Loucy (cell line): ENCODE results near the gene PKD2L1.

ENCODE experiments used
- H2AFZ ChIP-seq: fragments of 200-600 bp; sonication (generic); 2 replicates; pipeline ENCODE4 v1.6.0; 2016; ENCODE audit warnings: antibody characterized with exemption, mild to moderate bottlenecking, low read length, moderate library complexity
- H3F3A ChIP-seq: fragments of 200-600 bp; 2 replicates; pipeline ENCODE4 v1.6.0; 2016; ENCODE audit warnings: antibody characterized with exemption, low read depth, mild to moderate bottlenecking
- H3K27me3 ChIP-seq: fragments of 200-600 bp; sonication (generic); 2 replicates; pipeline ENCODE4 v1.6.1; 2014; ENCODE audit warnings: low read length, mild to moderate bottlenecking; ENCODE audit not compliant: insufficient read depth, poor library complexity, severe bottlenecking
- H3K36me3 ChIP-seq: fragments of 200-600 bp; sonication (generic); 2 replicates; pipeline ENCODE4 v1.6.1; 2016; ENCODE audit warnings: low read length; ENCODE audit not compliant: insufficient read depth
- H3K4me1 ChIP-seq: fragments of 200-600 bp; sonication (generic); 2 replicates; pipeline ENCODE4 v1.5.1; 2014; ENCODE audit warnings: low read length, mild to moderate bottlenecking; ENCODE audit not compliant: insufficient read depth, poor library complexity, severe bottlenecking
- H3K4me2 ChIP-seq: fragments of 200-600 bp; sonication (generic); 2 replicates; pipeline ENCODE4 v1.6.0; 2014; ENCODE audit warnings: antibody characterized with exemption, low read length, low read depth, mild to moderate bottlenecking; ENCODE audit not compliant: poor library complexity, severe bottlenecking
- H3K4me3 ChIP-seq: fragments of 200-600 bp; sonication (generic); 2 replicates; pipeline ENCODE4 v1.5.1; 2014; ENCODE audit warnings: low read length, mild to moderate bottlenecking, mixed read lengths; ENCODE audit not compliant: poor library complexity, severe bottlenecking
- H3K79me2 ChIP-seq: fragments of 200-600 bp; sonication (generic); 2 replicates; pipeline ENCODE4 v1.6.1; 2014; ENCODE audit warnings: low read length; ENCODE audit not compliant: insufficient read depth
- H3K9ac ChIP-seq: fragments of 200-600 bp; sonication (generic); 2 replicates; pipeline ENCODE4 v1.6.0; 2014; ENCODE audit warnings: mild to moderate bottlenecking, low read depth, low read length, moderate library complexity; ENCODE audit not compliant: poor library complexity, severe bottlenecking
- H3K9me2 ChIP-seq: fragments of 200-600 bp; sonication (generic); replicated peaks from 2 replicates; pipeline ENCODE4 v1.6.1; 2016; ENCODE audit warnings: low read depth, low read length, mixed read lengths
- H3K9me3 ChIP-seq: fragments of 200-600 bp; sonication (generic); 2 replicates; pipeline ENCODE4 v1.6.1; 2014; ENCODE audit warnings: mild to moderate bottlenecking, antibody characterized with exemption, low read length, low read depth; ENCODE audit not compliant: insufficient read depth
- H4K20me1 ChIP-seq: fragments of 200-600 bp; sonication (generic); 2 replicates; pipeline ENCODE4 v1.6.0; 2014; ENCODE audit warnings: antibody characterized with exemption, low read length, mild to moderate bottlenecking; ENCODE audit not compliant: insufficient read depth, poor library complexity, severe bottlenecking
- EZH2phosphoT487 ChIP-seq: fragments of 200-600 bp; IDR thresholded peaks from 2 replicates; pipeline ENCODE4 v1.6.1; 2018; ENCODE audit warnings: antibody characterized with exemption, mild to moderate bottlenecking, moderate library complexity, borderline replicate concordance
- TF ChIP-seq, protein P1 (sequence below): fragments of 200-600 bp; sonication (generic); conservative IDR thresholded peaks from 2 replicates; pipeline ENCODE4 v1.5.1; 2014; ENCODE audit warnings: mild to moderate bottlenecking, antibody characterized with exemption, low read length

Gene PKD2L1

DNA sequence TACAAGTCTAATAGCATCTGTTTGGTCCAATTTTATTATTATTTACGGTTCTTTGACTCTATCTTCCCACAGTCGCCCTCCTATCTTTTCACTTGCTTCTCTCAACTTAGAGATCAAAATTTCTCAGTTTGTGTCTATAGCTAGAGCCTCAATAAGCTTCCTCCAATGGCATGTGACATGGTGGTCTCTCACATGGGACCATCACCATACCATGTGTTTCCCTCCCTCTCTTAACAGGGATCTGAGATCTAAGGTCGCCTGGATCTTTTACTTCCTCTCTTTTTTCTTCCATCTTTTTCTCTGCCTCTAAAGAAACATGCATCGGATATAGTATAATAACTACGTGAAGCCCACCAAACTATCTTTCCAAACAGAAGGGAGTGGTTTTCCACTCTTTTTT is 1.8 kb downstream of the PKD2L1 start:
- TF ChIP-seq, protein P1, sequence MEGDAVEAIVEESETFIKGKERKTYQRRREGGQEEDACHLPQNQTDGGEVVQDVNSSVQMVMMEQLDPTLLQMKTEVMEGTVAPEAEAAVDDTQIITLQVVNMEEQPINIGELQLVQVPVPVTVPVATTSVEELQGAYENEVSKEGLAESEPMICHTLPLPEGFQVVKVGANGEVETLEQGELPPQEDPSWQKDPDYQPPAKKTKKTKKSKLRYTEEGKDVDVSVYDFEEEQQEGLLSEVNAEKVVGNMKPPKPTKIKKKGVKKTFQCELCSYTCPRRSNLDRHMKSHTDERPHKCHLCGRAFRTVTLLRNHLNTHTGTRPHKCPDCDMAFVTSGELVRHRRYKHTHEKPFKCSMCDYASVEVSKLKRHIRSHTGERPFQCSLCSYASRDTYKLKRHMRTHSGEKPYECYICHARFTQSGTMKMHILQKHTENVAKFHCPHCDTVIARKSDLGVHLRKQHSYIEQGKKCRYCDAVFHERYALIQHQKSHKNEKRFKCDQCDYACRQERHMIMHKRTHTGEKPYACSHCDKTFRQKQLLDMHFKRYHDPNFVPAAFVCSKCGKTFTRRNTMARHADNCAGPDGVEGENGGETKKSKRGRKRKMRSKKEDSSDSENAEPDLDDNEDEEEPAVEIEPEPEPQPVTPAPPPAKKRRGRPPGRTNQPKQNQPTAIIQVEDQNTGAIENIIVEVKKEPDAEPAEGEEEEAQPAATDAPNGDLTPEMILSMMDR: no peak
- TF ChIP-seq EZH2phosphoT487: no peak
- no peaks in the 10 kb centered on the region for H3K9me3 ChIP-seq
- H2AFZ ChIP-seq: no peak overlapping the region
- no peaks in the 10 kb centered on the region for H3K79me2 ChIP-seq
- H3K36me3 ChIP-seq: no peaks in the 10 kb centered on the region
- H3F3A ChIP-seq: no peaks in the 10 kb centered on the region
- H3K27me3 ChIP-seq: no peaks in the 10 kb centered on the region
- H4K20me1 ChIP-seq: no peaks in the 10 kb centered on the region
- H3K9me2 ChIP-seq: no peaks in the 10 kb centered on the region
- H3K9ac ChIP-seq: no peak overlapping the region
- no peak overlapping the region for H3K4me3 ChIP-seq
- H3K4me1 ChIP-seq: peaks cover 17% of the 10 kb centered on the region
- no peak overlapping the region for H3K4me2 ChIP-seq

DNA sequence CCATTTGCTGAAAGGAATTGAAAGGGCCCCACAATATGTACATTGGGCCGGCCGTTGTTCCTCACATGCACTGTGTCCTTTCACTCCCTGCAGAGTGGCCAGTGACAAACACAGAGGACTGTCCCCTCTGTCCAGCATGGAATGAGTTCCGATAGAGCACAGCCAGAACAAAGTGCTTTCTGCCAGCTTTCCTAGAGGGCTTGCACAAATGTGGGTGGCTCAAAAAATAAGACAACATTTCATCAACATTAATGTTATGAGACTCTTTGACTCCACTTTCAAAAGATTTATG is 2.4 kb downstream of the PKD2L1 start:
- no peaks in the 10 kb centered on the region for H3K27me3 ChIP-seq
- H3K4me2 ChIP-seq: no peak overlapping the region
- TF ChIP-seq, protein P1: no peak
- TF ChIP-seq EZH2phosphoT487: no peak
- no peaks in the 10 kb centered on the region for H3K79me2 ChIP-seq
- H3K36me3 ChIP-seq: no peaks in the 10 kb centered on the region
- no peaks in the 10 kb centered on the region for H3K9me2 ChIP-seq
- H2AFZ ChIP-seq: no peak overlapping the region
- H3F3A ChIP-seq: no peaks in the 10 kb centered on the region
- no peak overlapping the region for H3K4me3 ChIP-seq
- no peak overlapping the region for H3K9ac ChIP-seq
- no peaks in the 10 kb centered on the region for H4K20me1 ChIP-seq
- peaks cover 17% of the 10 kb centered on the region for H3K4me1 ChIP-seq
- H3K9me3 ChIP-seq: no peaks in the 10 kb centered on the region

DNA sequence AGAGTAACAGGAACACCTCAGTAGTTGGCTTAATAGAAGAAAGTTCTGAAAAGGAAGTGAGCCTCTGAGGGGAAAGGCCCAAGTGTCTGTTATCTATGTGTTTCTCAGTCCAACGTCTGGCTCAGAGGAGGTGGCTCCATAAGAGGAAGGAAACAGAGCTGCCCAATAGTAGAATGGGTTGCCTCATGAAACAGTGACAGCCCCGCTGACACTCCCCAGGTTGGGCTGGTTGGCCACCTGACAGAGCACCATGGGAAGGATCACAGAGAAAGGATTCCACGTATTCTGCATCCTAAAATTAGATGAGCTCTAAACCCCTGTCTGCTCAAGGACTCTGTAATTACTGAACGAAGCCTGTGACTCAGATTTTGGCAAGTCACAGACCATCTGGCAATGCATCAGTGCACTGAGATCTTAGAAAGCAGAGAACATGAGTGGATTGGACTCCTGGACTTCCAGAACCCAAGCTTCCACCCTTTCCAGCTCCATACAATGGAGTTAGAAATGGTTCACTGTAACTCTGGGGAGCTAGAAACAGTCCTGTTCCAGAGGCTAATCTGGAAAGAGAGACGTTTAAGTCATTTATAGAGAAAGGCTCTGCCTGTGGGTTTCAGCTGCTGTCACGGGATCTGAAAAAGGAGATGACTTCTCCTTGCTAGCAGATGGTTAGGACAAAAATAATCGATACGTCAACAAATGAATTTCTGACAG is 2.9 kb downstream of the PKD2L1 start:
- H3K4me2 ChIP-seq: peak overlapping the region; percentile 60
- no peaks in the 10 kb centered on the region for H3F3A ChIP-seq
- H3K36me3 ChIP-seq: no peaks in the 10 kb centered on the region
- no peaks in the 10 kb centered on the region for H3K9me3 ChIP-seq
- H3K27me3 ChIP-seq: no peaks in the 10 kb centered on the region
- H2AFZ ChIP-seq: peak overlapping the region; percentile 79
- peak overlapping the region; percentile 51 for H3K9ac ChIP-seq
- H3K9me2 ChIP-seq: no peaks in the 10 kb centered on the region
- H3K4me3 ChIP-seq: peak overlapping the region; percentile 48
- peaks cover 17% of the 10 kb centered on the region for H3K4me1 ChIP-seq
- no peak for TF ChIP-seq EZH2phosphoT487
- TF ChIP-seq, protein P1: no peak
- no peaks in the 10 kb centered on the region for H4K20me1 ChIP-seq
- no peaks in the 10 kb centered on the region for H3K79me2 ChIP-seq
